Mucosa of descending colon (tissue), 3 donors: Measurements from ENCODE around the gene FAM53B. TPM values are rescaled to one million over a fixed set of nuclear protein-coding genes. Genes with fewer than 3 reads are reported as not detected.

ENCODE experiments used
- ATAC-seq: fragments of 200-7000 bp; cut with Tn5 transposase; one replicate; pipeline ENCODE4 v1.9.1; 2020; ENCODE audit warnings: mild to moderate bottlenecking, moderate library complexity
- DNase-seq, 3 donors: peaks; one replicate each; pipeline ENCODE4 v3.0.0-alpha.2; 2020
- H3K36me3 ChIP-seq: fragments of 200-600 bp; one replicate; pipeline ENCODE4 v1.8.0; 2021; ENCODE audit warnings: low read depth, mild to moderate bottlenecking
- H3K4me1 ChIP-seq: fragments of 200-600 bp; one replicate; pipeline ENCODE4 v1.8.0; 2021; ENCODE audit warnings: low read depth, mild to moderate bottlenecking
- H3K4me3 ChIP-seq: fragments of 200-600 bp; one replicate; pipeline ENCODE4 v1.8.0; 2021; ENCODE audit warnings: mild to moderate bottlenecking
- H3K9me3 ChIP-seq: fragments of 200-600 bp; one replicate; pipeline ENCODE4 v1.8.0; 2021; ENCODE audit warnings: mild to moderate bottlenecking
- CTCF ChIP-seq: fragments of 200-600 bp; IDR thresholded peaks from one replicate; pipeline ENCODE4 v1.8.0; 2022; ENCODE audit warnings: antibody characterized with exemption, mild to moderate bottlenecking
- intact Hi-C, 2 donors: fragments of 100-400 bp; cut with DNase I in 1 of 2; cut with micrococcal nuclease in 1 of 2; formaldehyde crosslinking; loops; one replicate each; pipeline versions ENCODE4 v1.11.0 to v1.11.1; 2022; cut with DNase I, micrococcal nuclease
- total RNA-seq, 3 donors: library from RNA; stranded (reverse); fragmentation: NEBNext Ultra II Directional in 2 of 3; extraction: Animal tissue kit (Norgen Biotek cat#: 25700) in 2 of 3; gene quantifications; one replicate each; pipeline versions ENCODE4 v1.2.1 to v1.2.4, GENCODE V29; 2021 to 2023
- donor health status: DM: no; HTN: no; CAD: no; lungs with moderate emphysema.
- donor health status: DM: no; HTN: no; CAD: no.
- donor health status: DM: no; HTN: yes; CAD: no.

Gene FAM53B
- total RNA-seq, 3 donors from 2014 or later = 37.2 to 48.0 (median 44.2) TPM

GRCh38 chr10:124745252-124745651 lies 1.1 kb upstream of the FAM53B start:
- ATAC-seq = no peak
- intact Hi-C loops = loop anchor here (5.0 to 10.0 kb wide), 2 partner anchors 100 to 213 kb away; no protein-coding TSS in a partner anchor
- no peak for TF ChIP-seq CTCF
- no peaks in the 10 kb centered on the region for H3K36me3 ChIP-seq
- peaks cover 41% of the 10 kb centered on the region for H3K4me1 ChIP-seq
- DNase-seq = no peak
- no peak overlapping the region for H3K4me3 ChIP-seq
- H3K9me3 ChIP-seq = no peaks in the 10 kb centered on the region

GRCh38 chr10:124743191-124744101 lies 732 bp downstream of the FAM53B start:
- DNase-seq = peak in 2 of 3 donors; percentile 48 to 74
- no peak for TF ChIP-seq CTCF
- ATAC-seq = peak; percentile 9
- Histone ChIP-seq H3K4me1 (peaks cover 48% of the 10 kb centered on the region), H3K9me3 (no peaks in the 10 kb centered on the region), H3K36me3 (no peaks in the 10 kb centered on the region), H3K4me3 (peak overlapping the region; percentile 50)
- intact Hi-C loops = loop anchor here (5.0 to 10.0 kb wide), 2 partner anchors 99 to 211 kb away; no protein-coding TSS in a partner anchor

GRCh38 chr10:124742413-124743190 lies 1.6 kb downstream of the FAM53B start:
- Histone ChIP-seq H3K36me3 (no peaks in the 10 kb centered on the region), H3K9me3 (no peaks in the 10 kb centered on the region), H3K4me1 (peaks cover 56% of the 10 kb centered on the region), H3K4me3 (peak overlapping the region; percentile 50)
- no peak for TF ChIP-seq CTCF
- intact Hi-C loops = loop anchor here (5.0 to 10.0 kb wide), 2 partner anchors 98 to 210 kb away; no protein-coding TSS in a partner anchor
- ATAC-seq = peak; percentile 22
- DNase-seq = peak in 2 of 3 donors; percentile 57 to 59

- TF ChIP-seq CTCF = no peak
- peak in 2 of 3 donors; percentile 51 to 77 for DNase-seq
- no peak overlapping the region for H3K4me3 ChIP-seq
- H3K9me3 ChIP-seq = no peaks in the 10 kb centered on the region
- no peaks in the 10 kb centered on the region for H3K36me3 ChIP-seq
- H3K4me1 ChIP-seq = peaks cover 63% of the 10 kb centered on the region
- intact Hi-C loops = loop anchor here (5.0 to 10.0 kb wide), 2 partner anchors 97 to 210 kb away; no protein-coding TSS in a partner anchor
- ATAC-seq = no peak
These were observed 2.2 kb downstream of the FAM53B start for GRCh38 chr10:124741922-124742412.

GRCh38 chr10:124741281-124741921 lies 2.8 kb downstream of the FAM53B start:
- peak; percentile 56 for ATAC-seq
- Histone ChIP-seq H3K4me3 (no peak overlapping the region), H3K36me3 (no peaks in the 10 kb centered on the region), H3K9me3 (no peaks in the 10 kb centered on the region), H3K4me1 (peaks cover 68% of the 10 kb centered on the region)
- intact Hi-C loops = loop anchor here (5.0 to 10.0 kb wide), 2 partner anchors 97 to 209 kb away; no protein-coding TSS in a partner anchor
- DNase-seq = peak; percentile 83 to 96 (median 87)
- TF ChIP-seq CTCF = peak; percentile 55
